ENCODE results near the gene DNMT3L.

- TF ChIP-seq CTCF (IDR thresholded peaks at IDR 0.05; ENCODE audit: insufficient read depth, low read depth, low read length) (no peak), EZH2 (IDR thresholded peaks at IDR 0.05; ENCODE audit: insufficient read depth, low read length) (no peak)
Measured at GRCh38 chr21:44296103-44296519, 34.4 kb upstream of the DNMT3L start.

Measured in astrocyte (in vitro differentiated cells and primary cell).